GM19240 (cell line): ENCODE data around the gene IKZF1.

Experiments used
- DNase-seq: peaks from one replicate; pipeline ENCODE4 v3.0.0; 2011; ENCODE audit warnings: low spot score; ENCODE audit not compliant: insufficient read length

IKZF1 gene

GRCh38 chr7:50282813-50283605 lies 21.5 kb upstream of the IKZF1 start:
- no peak for DNase-seq

- DNase-seq: no peak
These were observed 20.8 kb upstream of the IKZF1 start for GRCh38 chr7:50283731-50284130.

- no peak for DNase-seq
These were observed 20.2 kb upstream of the IKZF1 start for GRCh38 chr7:50284296-50284695.

- DNase-seq: no peak
These were observed 19.2 kb upstream of the IKZF1 start for GRCh38 chr7:50285269-50285668.

- no peak for DNase-seq
These were observed 17.4 kb upstream of the IKZF1 start for GRCh38 chr7:50287129-50287528.

- DNase-seq: no peak
These were observed 12.3 kb upstream of the IKZF1 start for GRCh38 chr7:50292165-50292757.

GRCh38 chr7:50292763-50293162 lies 11.8 kb upstream of the IKZF1 start:
- DNase-seq: no peak

GRCh38 chr7:50293509-50294179 lies 10.9 kb upstream of the IKZF1 start:
- DNase-seq: no peak

GRCh38 chr7:50295133-50295532 lies 9.4 kb upstream of the IKZF1 start:
- DNase-seq: no peak

GRCh38 chr7:50296799-50297198 lies 7.7 kb upstream of the IKZF1 start:
- no peak for DNase-seq

- DNase-seq: no peak
These were observed 5.5 kb upstream of the IKZF1 start for GRCh38 chr7:50298811-50299562.

GRCh38 chr7:50300336-50300735 lies 4.2 kb upstream of the IKZF1 start:
- DNase-seq: no peak

GRCh38 chr7:50302486-50303334 lies 1.8 kb upstream of the IKZF1 start:
- DNase-seq: no peak

- no peak for DNase-seq
These were observed 984 bp upstream of the IKZF1 start for GRCh38 chr7:50303335-50304128.

- DNase-seq: no peak
These were observed 531 bp downstream of the IKZF1 start for GRCh38 chr7:50304911-50305582.

- DNase-seq: no peak
These were observed 1.3 kb downstream of the IKZF1 start for GRCh38 chr7:50305583-50306493.

GRCh38 chr7:50306494-50307367 lies 2.2 kb downstream of the IKZF1 start:
- DNase-seq: no peak
